HEK293 (cell line): ENCODE results near the gene CD55.

ENCODE experiments used
- CTCF ChIA-PET: fragments of 350-600 bp; formaldehyde crosslinking; extraction: SDS; loops from one replicate; lab custom pipeline; 2021; ENCODE audit warnings: antibody characterized with exemption; lab: Yijun Ruan, JAX
- POLR2A ChIA-PET: fragments of 300-600 bp; formaldehyde crosslinking; extraction: SDS; loops from one replicate; lab custom pipeline; 2020; ENCODE audit warnings: antibody characterized with exemption, inconsistent platforms; lab: Yijun Ruan, JAX
- H3K27ac ChIP-seq: fragments of 200-500 bp; sonication (Bioruptor generic); 2 replicates; pipeline ENCODE4 v1.5.1; 2014; ENCODE audit warnings: low read depth, low read length, control low read depth, inconsistent platforms; ENCODE audit errors: extremely low read depth
- H3K36me3 ChIP-seq, 2 experiments: fragments of 200-500 bp in 1 of 2; sonication (Bioruptor generic) in 1 of 2; 1 replicate in 1 of 2; 2 replicates in 1 of 2; pipeline ENCODE4 v1.5.1; 2014 to 2017; ENCODE audit warnings: inconsistent platforms in 2 of 2, low read length in 2 of 2; ENCODE audit not compliant: control insufficient read depth in 2 of 2, insufficient read depth in 1 of 2
- H3K4me1 ChIP-seq: fragments of 200-500 bp; sonication (Bioruptor generic); 2 replicates; pipeline ENCODE4 v1.5.1; 2014; ENCODE audit warnings: mild to moderate bottlenecking, low read length, inconsistent platforms; ENCODE audit not compliant: control insufficient read depth, insufficient read depth
- H3K4me3 ChIP-seq: 2 replicates; pipeline ENCODE4 v1.5.1; 2011; ENCODE audit warnings: low read depth, mild to moderate bottlenecking, control low read depth, low read length, moderate library complexity
- H3K9me3 ChIP-seq: fragments of 200-500 bp; sonication (Bioruptor generic); 2 replicates; pipeline ENCODE4 v1.5.1; 2014; ENCODE audit warnings: low read depth, low read length, inconsistent platforms; ENCODE audit not compliant: control insufficient read depth, insufficient read depth
- PATZ1 ChIP-seq: fragments of 450-650 bp; formaldehyde crosslinking; IDR thresholded peaks from 2 replicates; pipeline ENCODE4 v1.5.1; 2016; ENCODE audit warnings: missing biosample characterization, missing genetic modification characterization
- PBX3 ChIP-seq: sonication (generic); formaldehyde crosslinking; IDR thresholded peaks from 2 replicates; pipeline ENCODE4 v1.8.1; 2022; ENCODE audit warnings: mild to moderate bottlenecking, moderate library complexity, missing genetic modification reagents
- PRDM10 ChIP-seq: fragments of 450-650 bp; formaldehyde crosslinking; IDR thresholded peaks from 2 replicates; pipeline ENCODE4 v1.5.1; 2016; ENCODE audit warnings: missing biosample characterization, missing genetic modification characterization
- PRDM6 ChIP-seq: fragments of 450-650 bp; formaldehyde crosslinking; IDR thresholded peaks from 2 replicates; pipeline ENCODE4 v1.5.1; 2017; ENCODE audit warnings: missing biosample characterization, missing genetic modification characterization
- TCF7L2 ChIP-seq: IDR thresholded peaks from 2 replicates; pipeline ENCODE4 v1.6.1; 2011; ENCODE audit warnings: low read depth, mild to moderate bottlenecking, inconsistent platforms, low read length, moderate library complexity, borderline replicate concordance
- ZNF132 ChIP-seq: fragments of 450-650 bp; formaldehyde crosslinking; IDR thresholded peaks from 2 replicates; pipeline ENCODE4 v1.5.1; 2017; ENCODE audit warnings: missing biosample characterization, missing genetic modification characterization, borderline replicate concordance
- ZNF155 ChIP-seq: fragments of 450-650 bp; formaldehyde crosslinking; IDR thresholded peaks from 2 replicates; pipeline ENCODE4 v1.5.1; 2016; ENCODE audit warnings: missing biosample characterization, missing genetic modification characterization
- ZNF24 ChIP-seq: fragments of 450-650 bp; formaldehyde crosslinking; IDR thresholded peaks from 2 replicates; pipeline ENCODE4 v1.5.1; 2016; ENCODE audit warnings: missing biosample characterization, missing genetic modification characterization
- ZNF350 ChIP-seq: fragments of 450-650 bp; formaldehyde crosslinking; IDR thresholded peaks from 2 replicates; pipeline ENCODE4 v1.5.0; 2017; ENCODE audit warnings: missing biosample characterization, mild to moderate bottlenecking, missing genetic modification characterization
- ZNF423 ChIP-seq: fragments of 450-650 bp; formaldehyde crosslinking; IDR thresholded peaks from 2 replicates; pipeline ENCODE4 v1.5.1; 2016; ENCODE audit warnings: missing biosample characterization, missing genetic modification characterization
- ZNF518A ChIP-seq: fragments of 450-650 bp; formaldehyde crosslinking; conservative IDR thresholded peaks from 2 replicates; pipeline ENCODE4 v1.5.1; 2016; ENCODE audit warnings: low read depth, missing biosample characterization, missing genetic modification characterization
- ZNF530 ChIP-seq: fragments of 450-650 bp; formaldehyde crosslinking; IDR thresholded peaks from 2 replicates; pipeline ENCODE4 v1.5.1; 2016; ENCODE audit warnings: low read depth, missing biosample characterization, missing genetic modification characterization
- ZNF624 ChIP-seq: fragments of 450-650 bp; formaldehyde crosslinking; IDR thresholded peaks from 2 replicates; pipeline ENCODE4 v1.5.1; 2017; ENCODE audit warnings: missing biosample characterization, missing genetic modification characterization
- ZNF629 ChIP-seq: fragments of 450-650 bp; formaldehyde crosslinking; IDR thresholded peaks from 2 replicates; pipeline ENCODE4 v1.5.1; 2017; ENCODE audit warnings: missing biosample characterization, missing genetic modification characterization
- ZSCAN30 ChIP-seq: fragments of 450-650 bp; IDR thresholded peaks from 2 replicates; pipeline ENCODE4 v1.5.1; 2018; ENCODE audit warnings: missing biosample characterization, mild to moderate bottlenecking, missing genetic modification characterization, moderate library complexity

CD55 gene

GRCh38 chr1:207316622-207317391 lies 4.7 kb upstream of the CD55 start (continued):
- TF ChIP-seq PRDM10 (tag by site-specific recombination) = peak; percentile 80
- TF ChIP-seq ZNF24 = 0 out of 2 replicates have a peak, but pooled peaks have one; percentile 32
- TF ChIP-seq PRDM6 = no peak
- no peak for TF ChIP-seq ZNF624 (tag by site-specific recombination)
- no peak for TF ChIP-seq TCF7L2
- no peak for TF ChIP-seq ZNF350 (tag by site-specific recombination)
- TF ChIP-seq ZNF423 = no peak
- TF ChIP-seq PBX3 (CRISPR knock-in tag) = no peak
- TF ChIP-seq ZNF155 (tag by site-specific recombination) = no peak
- TF ChIP-seq ZSCAN30 (tag by site-specific recombination) = no peak
- TF ChIP-seq ZNF530 (tag by site-specific recombination) = no peak
- 0 out of 2 replicates have a peak, but pooled peaks have one; percentile 41 for TF ChIP-seq ZNF518A (tag by site-specific recombination)

GRCh38 chr1:207317561-207317960 lies 3.9 kb upstream of the CD55 start:
- CTCF ChIA-PET = no interaction called here
- H3K4me3 ChIP-seq = no peak overlapping the region
- no peaks in the 10 kb centered on the region for H3K4me1 ChIP-seq
- POLR2A ChIA-PET = no interaction called here
- H3K36me3 ChIP-seq = no peaks in the 10 kb centered on the region
- H3K9me3 ChIP-seq = no peaks in the 10 kb centered on the region
- TF ChIP-seq ZNF132 (tag by site-specific recombination) = no peak
- no peak for TF ChIP-seq ZNF629 (tag by site-specific recombination)
- TF ChIP-seq PATZ1 (tag by site-specific recombination) = no peak
- no peak overlapping the region for H3K27ac ChIP-seq
